ENCODE results near the gene NR1I3.
"Not testable (repeated sequence)": the region's sequence is repeated elsewhere in the genome, so short reads cannot be mapped to it uniquely, and the experiment has no call there.

The NR1I3 gene

DNA sequence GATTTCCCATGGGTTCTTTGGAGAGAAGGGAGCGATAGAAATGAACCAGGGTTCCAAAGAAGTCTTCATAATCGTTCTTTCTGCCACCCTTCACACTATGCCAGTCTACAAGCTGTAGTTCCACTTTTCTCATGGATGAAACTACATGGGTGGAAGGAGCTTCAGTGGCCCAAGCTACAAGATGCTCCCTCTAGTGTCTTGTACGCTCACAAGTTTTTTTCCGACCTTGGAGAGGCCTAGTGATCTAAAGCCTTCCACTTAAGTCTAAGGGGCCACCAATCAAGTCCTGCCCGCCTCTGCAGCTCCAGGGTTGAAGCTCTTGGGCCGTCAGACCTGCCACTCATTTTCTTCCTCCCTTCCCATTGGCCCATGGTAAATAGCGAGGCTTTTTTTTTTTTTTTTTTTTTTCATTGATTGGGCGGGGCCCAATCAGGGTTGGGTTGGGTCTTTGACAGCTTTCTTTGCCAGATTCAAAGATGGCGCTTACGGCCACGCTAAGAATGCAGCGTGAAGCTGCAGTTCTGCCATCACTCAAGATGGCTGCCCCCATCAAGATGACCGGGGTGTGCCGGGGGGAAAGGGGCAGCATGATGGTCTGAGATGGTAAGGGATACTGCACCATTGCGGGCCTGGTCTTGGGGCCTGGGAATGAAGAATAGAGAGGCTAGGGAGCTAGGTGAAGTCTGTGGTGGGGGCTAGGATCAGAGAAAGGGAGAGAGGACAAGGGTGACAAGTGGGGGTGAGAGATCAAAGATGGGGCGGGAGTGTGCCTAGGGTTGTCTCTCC lies 12.3 kb downstream of the NR1I3 start, which contains the start of gene TOMM40L:
TSS of gene TOMM40L (plus strand) at position 527 of the 786 bp plus-strand sequence. CDS start 430 bp downstream, outside the sequence.
- peak; percentile 93 for DNase-seq (ENCODE audit: low spot score)
- in situ Hi-C loops (cut with MboI; ENCODE audit: low sequenced_read_pairs, unreplicated experiment) = loop anchor here (10.0 kb wide), 1 partner anchor 149 kb away; no protein-coding TSS in a partner anchor
- peak; percentile 50 for TF ChIP-seq CTCF (IDR thresholded peaks at IDR 0.05; ENCODE audit: borderline replicate concordance, control extremely low read depth, extremely low read depth, insufficient read depth, missing control alignments)

- no peak for DNase-seq (ENCODE audit: low spot score)
- no peak for TF ChIP-seq CTCF (IDR thresholded peaks at IDR 0.05; ENCODE audit: borderline replicate concordance, control extremely low read depth, extremely low read depth, insufficient read depth, missing control alignments)
- in situ Hi-C loops (cut with MboI; ENCODE audit: low sequenced_read_pairs, unreplicated experiment) = loop anchor here (10.0 kb wide), 1 partner anchor 150 kb away; no protein-coding TSS in a partner anchor
Observed at GRCh38 chr1:161225178-161225533, 12.8 kb downstream of the NR1I3 start.

GRCh38 chr1:161224695-161225087 lies 13.3 kb downstream of the NR1I3 start:
- not testable (repeated sequence) for DNase-seq (ENCODE audit: low spot score)
- in situ Hi-C loops (cut with MboI; ENCODE audit: low sequenced_read_pairs, unreplicated experiment) = loop anchor here (10.0 kb wide), 1 partner anchor 150 kb away; no protein-coding TSS in a partner anchor

DNA sequence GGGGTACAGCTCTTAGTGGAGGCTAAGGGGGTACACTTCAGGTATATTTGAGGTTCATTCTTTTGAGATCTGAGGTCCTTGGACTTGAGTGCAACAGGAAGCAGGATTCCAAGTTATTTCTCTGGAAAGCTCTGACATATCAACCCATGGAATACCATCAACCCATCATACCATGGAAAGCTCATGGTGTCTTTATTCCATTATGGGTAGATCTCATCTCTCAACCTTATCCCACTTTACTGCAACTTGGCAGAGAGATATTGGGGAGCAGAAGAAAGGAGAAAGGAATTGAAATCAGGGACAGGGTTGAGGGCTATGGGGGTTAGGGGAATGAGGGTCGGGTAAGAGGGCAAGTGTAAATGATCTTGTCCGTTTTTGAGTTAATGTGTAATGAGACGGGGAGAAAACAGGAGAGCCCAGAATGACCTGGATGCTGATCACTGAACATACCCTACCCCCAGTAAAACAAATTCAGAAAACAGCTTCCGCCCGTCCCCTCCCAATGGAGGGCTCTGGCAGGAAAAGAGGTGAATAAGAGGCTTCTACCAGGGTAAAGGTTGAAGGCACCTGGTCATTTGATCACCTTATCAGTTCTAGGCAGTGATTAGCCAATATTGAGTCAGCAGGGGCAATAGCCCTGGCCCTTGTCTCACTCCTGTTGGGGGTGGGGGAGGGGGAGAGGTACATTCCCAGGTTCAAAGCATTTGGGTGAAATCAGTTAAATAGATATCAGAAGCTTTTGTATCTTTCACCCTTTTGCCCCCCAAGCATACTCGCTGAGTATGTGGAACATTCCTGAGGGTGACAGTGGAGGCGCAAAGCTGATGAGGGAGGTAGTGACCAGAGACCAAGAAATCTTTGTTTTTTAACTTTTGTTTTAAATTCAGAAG lies 14.0 kb downstream of the NR1I3 start:
- no peak for DNase-seq (ENCODE audit: low spot score)
- in situ Hi-C loops (cut with MboI; ENCODE audit: low sequenced_read_pairs, unreplicated experiment) = loop anchor here (10.0 kb wide), 1 partner anchor 151 kb away; no protein-coding TSS in a partner anchor

GRCh38 chr1:161222175-161223019 lies 15.6 kb downstream of the NR1I3 start:
- in situ Hi-C loops (cut with MboI; ENCODE audit: low sequenced_read_pairs, unreplicated experiment) = loop anchor here (10.0 kb wide), 1 partner anchor 152 kb away; no protein-coding TSS in a partner anchor
- TF ChIP-seq CTCF (IDR thresholded peaks at IDR 0.05; ENCODE audit: borderline replicate concordance, control extremely low read depth, extremely low read depth, insufficient read depth, missing control alignments) = no peak
- DNase-seq (ENCODE audit: low spot score) = no peak

More for the DNA sequence above, 14.0 kb downstream of the NR1I3 start:
- TF ChIP-seq CTCF (IDR thresholded peaks at IDR 0.05; ENCODE audit: borderline replicate concordance, control extremely low read depth, extremely low read depth, insufficient read depth, missing control alignments) = no peak

DNA sequence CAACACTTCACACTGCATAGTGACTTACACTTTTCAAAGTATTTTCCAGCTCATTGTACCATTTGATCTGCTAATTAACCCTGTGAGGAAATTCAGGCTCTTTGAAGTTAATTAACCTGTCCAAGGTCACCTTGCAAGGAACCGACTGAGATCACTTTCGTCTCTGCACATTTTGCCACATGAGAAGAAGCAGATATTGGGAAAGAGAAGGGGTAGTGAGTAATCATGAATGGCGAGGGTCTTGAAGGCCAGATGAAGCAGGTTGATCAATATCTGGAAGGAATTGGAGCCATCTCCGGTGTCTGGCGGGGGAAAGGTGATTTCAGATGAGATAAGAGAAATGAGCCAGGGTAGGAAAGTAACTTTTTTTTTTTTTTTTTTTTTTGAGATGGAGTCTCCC lies 18.0 kb downstream of the NR1I3 start:
- no peak for TF ChIP-seq CTCF (IDR thresholded peaks at IDR 0.05; ENCODE audit: borderline replicate concordance, control extremely low read depth, extremely low read depth, insufficient read depth, missing control alignments)
- in situ Hi-C loops (cut with MboI; ENCODE audit: low sequenced_read_pairs, unreplicated experiment) = loop anchor here (10.0 kb wide), 1 partner anchor 155 kb away; no protein-coding TSS in a partner anchor
- DNase-seq (ENCODE audit: low spot score) = no peak

Data from GM13976 (cell line).